ENCODE results near the gene CLIP2.

The CLIP2 gene

DNA sequence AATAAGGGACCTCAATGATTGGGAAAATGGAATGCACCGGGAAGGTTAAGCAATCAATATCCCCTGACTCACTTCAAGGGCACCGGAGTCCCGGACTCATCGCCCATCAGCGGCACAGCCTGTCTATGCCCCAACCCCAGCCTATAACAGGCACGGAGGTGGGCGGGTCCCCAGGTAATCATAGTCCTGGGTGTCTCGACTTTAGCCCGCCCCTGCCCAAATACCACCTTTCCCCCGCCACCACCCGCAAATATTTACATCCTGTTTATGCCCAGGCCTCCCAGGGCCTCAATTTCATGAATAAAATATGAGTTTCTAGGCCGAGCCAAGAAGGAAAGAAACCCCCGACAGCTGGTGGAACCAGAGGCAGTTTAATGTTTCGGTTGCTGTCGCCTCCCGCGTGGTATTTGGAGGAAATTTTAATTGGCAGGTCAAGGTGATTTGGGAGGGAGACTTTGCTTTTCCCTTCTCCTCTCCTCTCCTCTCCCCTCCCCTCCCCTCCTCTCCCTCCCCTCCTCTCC lies 19.4 kb upstream of the CLIP2 start:
- TF ChIP-seq PAX5 (IDR thresholded peaks at IDR 0.05; ENCODE audit: insufficient read depth, low read length, severe bottlenecking) (no peak), SPI1 (IDR thresholded peaks at IDR 0.05; ENCODE audit: low read depth, low read length) (no peak), TAF1 (IDR thresholded peaks at IDR 0.05; ENCODE audit: low read depth, low read length) (no peak), POU2F2 (IDR thresholded peaks at IDR 0.05; ENCODE audit: low read depth, low read length) (no peak; the same call in 1 of the 2 replicates), POLR2AphosphoS5 (IDR thresholded peaks at IDR 0.05; ENCODE audit: low read depth, low read length) (no peak)
- DNase-seq (ENCODE audit: insufficient read length, low spot score) (no peak), FAIRE-seq (peak; percentile 65)

DNA sequence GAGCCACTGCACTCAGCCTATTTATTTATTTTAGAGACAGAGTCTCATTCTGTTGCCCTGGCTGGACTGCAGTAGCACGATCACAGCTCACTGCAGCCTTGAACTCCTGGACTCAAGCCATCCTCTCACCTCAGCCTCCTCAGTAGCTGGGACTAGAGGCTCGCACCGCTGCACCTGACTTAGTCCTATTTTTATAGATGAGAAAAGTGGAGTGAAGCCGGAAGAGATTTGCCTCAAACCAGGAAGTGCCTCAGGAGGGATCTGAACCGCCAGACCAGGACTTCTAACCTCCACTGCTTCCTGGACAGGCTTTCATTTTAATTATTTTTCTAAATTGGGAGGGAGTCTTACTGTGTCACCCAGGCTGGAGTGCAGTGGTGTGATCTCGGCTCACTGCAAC lies 17.5 kb upstream of the CLIP2 start:
- TF ChIP-seq POLR2AphosphoS5 (IDR thresholded peaks at IDR 0.05; ENCODE audit: low read depth, low read length) = no peak
- TF ChIP-seq PAX5 (IDR thresholded peaks at IDR 0.05; ENCODE audit: insufficient read depth, low read length, severe bottlenecking) = no peak
- no peak for TF ChIP-seq POU2F2 (IDR thresholded peaks at IDR 0.05; ENCODE audit: low read depth, low read length)
- TF ChIP-seq SPI1 (IDR thresholded peaks at IDR 0.05; ENCODE audit: low read depth, low read length) = 0 out of 2 replicates have a peak, but pooled peaks have one; percentile 40
- TF ChIP-seq POLR2A (IDR thresholded peaks at IDR 0.05; ENCODE audit: low read depth, low read length) = no peak
- no peak for TF ChIP-seq TAF1 (IDR thresholded peaks at IDR 0.05; ENCODE audit: low read depth, low read length)
- FAIRE-seq (no peak), DNase-seq (ENCODE audit: insufficient read length, low spot score) (no peak)

DNA sequence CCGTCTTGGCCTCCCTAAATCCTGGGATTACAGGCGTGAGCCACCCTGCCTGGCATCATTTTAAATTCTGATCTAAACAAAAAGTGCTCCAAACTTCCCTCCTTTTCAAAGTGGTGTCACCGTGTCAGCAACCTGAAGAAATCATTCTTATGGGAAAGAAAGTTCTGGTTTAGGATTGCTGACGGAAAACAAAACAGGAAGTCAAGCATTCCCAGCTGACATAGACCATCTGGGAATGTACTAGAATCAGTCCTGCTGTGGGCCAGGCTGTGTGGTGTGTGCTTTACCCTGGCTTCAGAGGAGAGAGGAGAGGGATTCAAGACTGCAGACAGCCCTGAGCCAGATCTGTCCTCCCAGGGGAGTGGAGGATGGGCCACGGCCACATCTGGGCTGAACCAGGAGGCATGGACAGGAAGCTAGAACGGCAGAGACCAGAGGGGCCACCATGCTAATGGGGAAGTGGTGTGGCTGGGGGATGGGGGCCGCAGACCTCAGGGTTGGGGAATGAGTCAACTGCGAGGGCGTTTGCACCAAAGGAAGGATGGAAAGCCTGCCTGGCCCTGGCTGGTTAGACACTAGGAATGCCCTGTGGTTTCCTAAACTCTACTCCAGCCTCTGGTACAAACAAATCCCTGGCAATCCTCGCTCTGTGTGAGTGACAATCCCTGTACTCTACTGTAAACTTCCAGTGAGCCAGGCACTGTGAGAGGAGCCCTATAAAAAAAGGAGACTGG lies 16.7 kb upstream of the CLIP2 start:
- peak; percentile 82 for DNase-seq (ENCODE audit: insufficient read length, low spot score)
- TF ChIP-seq SPI1 (IDR thresholded peaks at IDR 0.05; ENCODE audit: low read depth, low read length) = peak; percentile 99
- peak; percentile 98 for TF ChIP-seq POU2F2 (IDR thresholded peaks at IDR 0.05; ENCODE audit: low read depth, low read length)
- peak; percentile 70 for TF ChIP-seq POLR2A (IDR thresholded peaks at IDR 0.05; ENCODE audit: low read depth, low read length)
- TF ChIP-seq POLR2AphosphoS5 (IDR thresholded peaks at IDR 0.05; ENCODE audit: low read depth, low read length) = peak; percentile 75
- TF ChIP-seq PAX5 (IDR thresholded peaks at IDR 0.05; ENCODE audit: insufficient read depth, low read length, severe bottlenecking) = peak; percentile 68
- peak; percentile 39; the same call in 1 of the 2 replicates for TF ChIP-seq TAF1 (IDR thresholded peaks at IDR 0.05; ENCODE audit: low read depth, low read length)
- peak; percentile 97 for FAIRE-seq

GRCh38 chr7:74275401-74275881 lies 13.8 kb upstream of the CLIP2 start:
- TF ChIP-seq POLR2AphosphoS5 (IDR thresholded peaks at IDR 0.05; ENCODE audit: low read depth, low read length) (no peak), SPI1 (IDR thresholded peaks at IDR 0.05; ENCODE audit: low read depth, low read length) (0 out of 2 replicates have a peak, but pooled peaks have one; percentile 9)
- FAIRE-seq = no peak
- no peak for DNase-seq (ENCODE audit: insufficient read length, low spot score)

- DNase-seq (ENCODE audit: insufficient read length, low spot score) (no peak), FAIRE-seq (no peak)
- no peak for TF ChIP-seq POLR2AphosphoS5 (IDR thresholded peaks at IDR 0.05; ENCODE audit: low read depth, low read length)
- TF ChIP-seq TAF1 (IDR thresholded peaks at IDR 0.05; ENCODE audit: low read depth, low read length) = no peak
- no peak for TF ChIP-seq POLR2A (IDR thresholded peaks at IDR 0.05; ENCODE audit: low read depth, low read length)
- no peak for TF ChIP-seq POU2F2 (IDR thresholded peaks at IDR 0.05; ENCODE audit: low read depth, low read length)
- no peak for TF ChIP-seq PAX5 (IDR thresholded peaks at IDR 0.05; ENCODE audit: insufficient read depth, low read length, severe bottlenecking)
- TF ChIP-seq SPI1 (IDR thresholded peaks at IDR 0.05; ENCODE audit: low read depth, low read length) = no peak
Observed at GRCh38 chr7:74277636-74278035, 11.6 kb upstream of the CLIP2 start.

- FAIRE-seq (no peak), DNase-seq (ENCODE audit: insufficient read length, low spot score) (no peak)
- TF ChIP-seq POLR2AphosphoS5 (IDR thresholded peaks at IDR 0.05; ENCODE audit: low read depth, low read length) = no peak
- TF ChIP-seq TAF1 (IDR thresholded peaks at IDR 0.05; ENCODE audit: low read depth, low read length) = no peak
- no peak for TF ChIP-seq POU2F2 (IDR thresholded peaks at IDR 0.05; ENCODE audit: low read depth, low read length)
- no peak for TF ChIP-seq PAX5 (IDR thresholded peaks at IDR 0.05; ENCODE audit: insufficient read depth, low read length, severe bottlenecking)
- TF ChIP-seq POLR2A (IDR thresholded peaks at IDR 0.05; ENCODE audit: low read depth, low read length) = no peak
- TF ChIP-seq SPI1 (IDR thresholded peaks at IDR 0.05; ENCODE audit: low read depth, low read length) = no peak
Observed at GRCh38 chr7:74280985-74281384, 8.2 kb upstream of the CLIP2 start.

DNA sequence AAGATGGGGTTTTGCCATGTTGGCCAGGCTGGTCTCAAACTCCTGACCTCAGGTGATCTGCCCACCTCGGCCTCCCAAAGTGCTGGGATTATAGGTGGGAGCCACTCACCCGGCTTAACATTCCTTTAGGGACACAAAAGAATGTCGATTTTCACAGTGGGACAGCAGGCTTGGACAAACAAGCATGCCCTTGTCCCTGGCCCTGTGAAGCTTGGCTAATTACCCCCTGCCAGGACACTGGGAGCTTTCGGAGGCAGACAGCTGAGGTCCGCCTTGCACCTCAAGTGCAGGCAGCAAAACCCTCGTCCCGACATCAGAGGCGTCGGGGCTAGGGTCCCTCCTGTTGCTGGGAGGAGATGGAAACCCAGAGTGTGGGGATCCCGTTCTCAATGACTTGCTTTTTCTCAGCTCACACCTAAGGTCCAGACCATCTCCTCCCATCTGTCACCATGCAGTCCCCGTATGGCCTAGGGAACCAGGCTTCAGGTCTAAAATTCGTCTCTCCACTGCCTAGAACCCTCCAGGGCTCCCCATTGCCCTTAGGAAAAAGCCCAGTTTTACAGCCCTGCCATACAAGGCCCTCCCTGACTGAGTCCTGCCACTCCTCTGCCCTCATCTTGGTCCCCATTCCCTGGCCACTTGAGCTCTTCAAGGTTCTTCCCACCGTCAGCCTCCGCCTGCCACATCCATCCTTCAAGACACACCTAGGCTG lies 6.3 kb upstream of the CLIP2 start:
- DNase-seq (ENCODE audit: insufficient read length, low spot score) = no peak
- TF ChIP-seq TAF1 (IDR thresholded peaks at IDR 0.05; ENCODE audit: low read depth, low read length) = no peak
- TF ChIP-seq PAX5 (IDR thresholded peaks at IDR 0.05; ENCODE audit: insufficient read depth, low read length, severe bottlenecking) = no peak
- TF ChIP-seq SPI1 (IDR thresholded peaks at IDR 0.05; ENCODE audit: low read depth, low read length) = no peak
- no peak for TF ChIP-seq POU2F2 (IDR thresholded peaks at IDR 0.05; ENCODE audit: low read depth, low read length)
- no peak for TF ChIP-seq POLR2A (IDR thresholded peaks at IDR 0.05; ENCODE audit: low read depth, low read length)
- TF ChIP-seq POLR2AphosphoS5 (IDR thresholded peaks at IDR 0.05; ENCODE audit: low read depth, low read length) = no peak
- FAIRE-seq = no peak

DNA sequence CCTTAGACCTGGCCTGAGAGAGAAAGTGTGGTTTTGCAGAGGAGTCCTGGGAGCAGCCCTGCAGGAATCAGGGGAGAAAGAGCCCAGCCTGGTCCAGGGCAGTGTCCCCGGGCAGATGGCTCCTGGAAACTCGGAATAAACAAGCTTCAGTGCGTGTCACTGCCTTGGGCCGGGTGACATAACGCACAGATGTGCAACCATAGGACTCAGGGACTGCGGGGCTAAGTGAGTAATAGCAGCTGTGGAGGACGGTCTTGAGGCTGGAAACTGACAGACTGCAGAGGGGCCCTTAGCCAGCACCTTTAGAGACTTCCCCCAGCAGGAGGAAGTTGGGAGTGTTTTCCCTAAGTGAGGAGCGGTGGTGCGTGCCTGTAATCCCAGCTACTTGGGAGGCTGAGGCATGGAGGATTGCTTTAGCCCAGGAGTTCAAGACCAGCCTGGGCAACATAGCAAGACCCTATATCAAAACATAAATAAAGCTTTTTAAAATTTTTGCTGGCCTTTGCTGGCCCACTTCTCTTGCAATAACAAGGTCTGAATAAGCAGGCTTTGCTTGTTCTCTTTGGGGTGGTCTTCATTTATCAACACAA lies 5.3 kb upstream of the CLIP2 start:
- FAIRE-seq (no peak), DNase-seq (ENCODE audit: insufficient read length, low spot score) (no peak)
- TF ChIP-seq POLR2A (IDR thresholded peaks at IDR 0.05; ENCODE audit: low read depth, low read length) (no peak), SPI1 (IDR thresholded peaks at IDR 0.05; ENCODE audit: low read depth, low read length) (no peak), POLR2AphosphoS5 (IDR thresholded peaks at IDR 0.05; ENCODE audit: low read depth, low read length) (no peak), POU2F2 (IDR thresholded peaks at IDR 0.05; ENCODE audit: low read depth, low read length) (no peak), TAF1 (IDR thresholded peaks at IDR 0.05; ENCODE audit: low read depth, low read length) (no peak), PAX5 (IDR thresholded peaks at IDR 0.05; ENCODE audit: insufficient read depth, low read length, severe bottlenecking) (no peak)

GRCh38 chr7:74284781-74285259 lies 4.4 kb upstream of the CLIP2 start:
- TF ChIP-seq PAX5 (IDR thresholded peaks at IDR 0.05; ENCODE audit: insufficient read depth, low read length, severe bottlenecking) (no peak), SPI1 (IDR thresholded peaks at IDR 0.05; ENCODE audit: low read depth, low read length) (no peak), POU2F2 (IDR thresholded peaks at IDR 0.05; ENCODE audit: low read depth, low read length) (no peak), POLR2A (IDR thresholded peaks at IDR 0.05; ENCODE audit: low read depth, low read length) (no peak), POLR2AphosphoS5 (IDR thresholded peaks at IDR 0.05; ENCODE audit: low read depth, low read length) (no peak), TAF1 (IDR thresholded peaks at IDR 0.05; ENCODE audit: low read depth, low read length) (no peak)
- no peak for DNase-seq (ENCODE audit: insufficient read length, low spot score)
- FAIRE-seq = no peak

Measured in GM12891 (cell line).